Measurements from ENCODE around the gene ATP6AP2.

ATP6AP2 gene

GRCh38 chrX:40573763-40574162 lies 7.0 kb upstream of the ATP6AP2 start:
- TF ChIP-seq POLR2AphosphoS5 (IDR thresholded peaks at IDR 0.05; ENCODE audit: low read depth, low read length) (no peak), TAF1 (IDR thresholded peaks at IDR 0.05; ENCODE audit: borderline replicate concordance, insufficient read depth, low read length) (no peak), FOXP2 (optimal IDR thresholded peaks at IDR 0.05; ENCODE audit: borderline replicate concordance, extremely low read depth, extremely low read length, insufficient read depth) (no peak)
- TF ChIP-seq, protein P1, sequence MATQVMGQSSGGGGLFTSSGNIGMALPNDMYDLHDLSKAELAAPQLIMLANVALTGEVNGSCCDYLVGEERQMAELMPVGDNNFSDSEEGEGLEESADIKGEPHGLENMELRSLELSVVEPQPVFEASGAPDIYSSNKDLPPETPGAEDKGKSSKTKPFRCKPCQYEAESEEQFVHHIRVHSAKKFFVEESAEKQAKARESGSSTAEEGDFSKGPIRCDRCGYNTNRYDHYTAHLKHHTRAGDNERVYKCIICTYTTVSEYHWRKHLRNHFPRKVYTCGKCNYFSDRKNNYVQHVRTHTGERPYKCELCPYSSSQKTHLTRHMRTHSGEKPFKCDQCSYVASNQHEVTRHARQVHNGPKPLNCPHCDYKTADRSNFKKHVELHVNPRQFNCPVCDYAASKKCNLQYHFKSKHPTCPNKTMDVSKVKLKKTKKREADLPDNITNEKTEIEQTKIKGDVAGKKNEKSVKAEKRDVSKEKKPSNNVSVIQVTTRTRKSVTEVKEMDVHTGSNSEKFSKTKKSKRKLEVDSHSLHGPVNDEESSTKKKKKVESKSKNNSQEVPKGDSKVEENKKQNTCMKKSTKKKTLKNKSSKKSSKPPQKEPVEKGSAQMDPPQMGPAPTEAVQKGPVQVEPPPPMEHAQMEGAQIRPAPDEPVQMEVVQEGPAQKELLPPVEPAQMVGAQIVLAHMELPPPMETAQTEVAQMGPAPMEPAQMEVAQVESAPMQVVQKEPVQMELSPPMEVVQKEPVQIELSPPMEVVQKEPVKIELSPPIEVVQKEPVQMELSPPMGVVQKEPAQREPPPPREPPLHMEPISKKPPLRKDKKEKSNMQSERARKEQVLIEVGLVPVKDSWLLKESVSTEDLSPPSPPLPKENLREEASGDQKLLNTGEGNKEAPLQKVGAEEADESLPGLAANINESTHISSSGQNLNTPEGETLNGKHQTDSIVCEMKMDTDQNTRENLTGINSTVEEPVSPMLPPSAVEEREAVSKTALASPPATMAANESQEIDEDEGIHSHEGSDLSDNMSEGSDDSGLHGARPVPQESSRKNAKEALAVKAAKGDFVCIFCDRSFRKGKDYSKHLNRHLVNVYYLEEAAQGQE (IDR thresholded peaks at IDR 0.05; ENCODE audit: insufficient read depth in 1 of 2, low read depth in 2 of 2, low read length in 2 of 2): no peak

- TF ChIP-seq FOXP2 (optimal IDR thresholded peaks at IDR 0.05; ENCODE audit: borderline replicate concordance, extremely low read depth, extremely low read length, insufficient read depth) (no peak), SIN3A (IDR thresholded peaks at IDR 0.05; ENCODE audit: borderline replicate concordance, insufficient read depth, low read length) (no peak), TAF1 (IDR thresholded peaks at IDR 0.05; ENCODE audit: borderline replicate concordance, insufficient read depth, low read length) (no peak), POLR2AphosphoS5 (IDR thresholded peaks at IDR 0.05; ENCODE audit: low read depth, low read length) (no peak)
- TF ChIP-seq, protein P1 (IDR thresholded peaks at IDR 0.05; ENCODE audit: insufficient read depth in 1 of 2, low read depth in 2 of 2, low read length in 2 of 2): no peak
These were observed 4.5 kb upstream of the ATP6AP2 start for GRCh38 chrX:40576291-40576690.

GRCh38 chrX:40578039-40578695 lies 2.6 kb upstream of the ATP6AP2 start:
- no peak for TF ChIP-seq POLR2AphosphoS5 (IDR thresholded peaks at IDR 0.05; ENCODE audit: low read depth, low read length)
- no peak for TF ChIP-seq TAF1 (IDR thresholded peaks at IDR 0.05; ENCODE audit: borderline replicate concordance, insufficient read depth, low read length)

DNA sequence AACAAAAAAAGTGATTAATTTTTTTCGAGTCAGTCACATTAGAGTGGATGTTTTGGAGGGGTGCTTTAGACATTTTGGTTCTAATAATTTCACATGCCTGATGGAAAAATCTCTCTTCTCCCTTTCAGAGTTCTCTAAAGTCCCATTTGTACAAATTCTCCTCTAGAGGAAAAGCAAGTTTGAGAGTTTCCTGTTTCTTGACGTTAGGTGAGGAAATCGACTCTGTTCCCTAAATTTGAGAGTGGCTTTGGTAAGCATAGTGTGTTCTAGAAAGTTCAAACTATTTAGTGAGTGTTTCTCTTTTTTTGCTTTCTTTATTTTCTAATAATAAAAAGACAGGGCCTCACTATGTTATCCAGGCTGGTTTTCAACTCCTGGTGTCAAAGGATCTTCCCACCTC lies 1.6 kb upstream of the ATP6AP2 start:
- TF ChIP-seq SIN3A (IDR thresholded peaks at IDR 0.05; ENCODE audit: borderline replicate concordance, insufficient read depth, low read length): no peak
- TF ChIP-seq TAF1 (IDR thresholded peaks at IDR 0.05; ENCODE audit: borderline replicate concordance, insufficient read depth, low read length): no peak
- TF ChIP-seq, protein P1 (IDR thresholded peaks at IDR 0.05; ENCODE audit: insufficient read depth in 1 of 2, low read depth in 2 of 2, low read length in 2 of 2): no peak
- TF ChIP-seq FOXP2 (optimal IDR thresholded peaks at IDR 0.05; ENCODE audit: borderline replicate concordance, extremely low read depth, extremely low read length, insufficient read depth): no peak
- no peak for TF ChIP-seq POLR2AphosphoS5 (IDR thresholded peaks at IDR 0.05; ENCODE audit: low read depth, low read length)

- TF ChIP-seq SIN3A (IDR thresholded peaks at IDR 0.05; ENCODE audit: borderline replicate concordance, insufficient read depth, low read length) (no peak), POLR2AphosphoS5 (IDR thresholded peaks at IDR 0.05; ENCODE audit: low read depth, low read length) (no peak)
These were observed 752 bp upstream of the ATP6AP2 start for GRCh38 chrX:40579900-40580536.

GRCh38 chrX:40581336-40581920 lies 658 bp downstream of the ATP6AP2 start:
- TF ChIP-seq FOXP2 (optimal IDR thresholded peaks at IDR 0.05; ENCODE audit: borderline replicate concordance, extremely low read depth, extremely low read length, insufficient read depth) (no peak), TAF1 (IDR thresholded peaks at IDR 0.05; ENCODE audit: borderline replicate concordance, insufficient read depth, low read length) (no peak), SIN3A (IDR thresholded peaks at IDR 0.05; ENCODE audit: borderline replicate concordance, insufficient read depth, low read length) (no peak), POLR2AphosphoS5 (IDR thresholded peaks at IDR 0.05; ENCODE audit: low read depth, low read length) (no peak)
- TF ChIP-seq, protein P1 (IDR thresholded peaks at IDR 0.05; ENCODE audit: insufficient read depth in 1 of 2, low read depth in 2 of 2, low read length in 2 of 2): no peak
